HepG2 (cell line): Measurements from ENCODE around the gene OPRL1. TPM values are rescaled to one million over a fixed set of nuclear protein-coding genes. Genes with fewer than 3 reads are reported as not detected.

Experiments
- BCL3 ChIP-seq: sonication (generic); formaldehyde crosslinking; IDR thresholded peaks from 2 replicates; pipeline ENCODE4 v1.5.1; 2020; ENCODE audit warnings: mild to moderate bottlenecking, missing genetic modification reagents, moderate library complexity
- CBFB ChIP-seq: sonication (generic); formaldehyde crosslinking; IDR thresholded peaks from 2 replicates; pipeline ENCODE4 v1.4.0; 2020; ENCODE audit warnings: missing genetic modification reagents
- CBX2 ChIP-seq, 2 experiments: fragments of 200-600 bp in 1 of 2; sonication (generic); formaldehyde crosslinking in 1 of 2; IDR thresholded peaks; 2 replicates each; pipeline versions ENCODE4 v1.7.0 to v1.8.1; 2018 to 2022; ENCODE audit warnings: low read depth in 2 of 2, low read length in 1 of 2, mild to moderate bottlenecking in 1 of 2, missing genetic modification reagents in 1 of 2
- FOXK2 ChIP-seq: fragments of 450-650 bp; IDR thresholded peaks from 2 replicates; pipeline ENCODE4 v1.6.1; 2016
- PRDM4 ChIP-seq: sonication (generic); formaldehyde crosslinking; IDR thresholded peaks from 2 replicates; pipeline ENCODE4 v1.9.0; 2021; ENCODE audit warnings: missing genetic modification reagents, borderline replicate concordance
- SMC3 ChIP-seq: IDR thresholded peaks from 2 replicates; pipeline ENCODE4 v1.6.1; 2011; ENCODE audit warnings: low read length, improper control_type of control experiment
- TBX3 ChIP-seq: fragments of 450-650 bp; IDR thresholded peaks from 2 replicates; pipeline ENCODE4 v1.6.1; 2017; ENCODE audit warnings: antibody characterized with exemption, mild to moderate bottlenecking, inconsistent platforms, borderline replicate concordance
- YY1 ChIP-seq: IDR thresholded peaks from 2 replicates; pipeline ENCODE4 v1.6.1; 2011; ENCODE audit warnings: low read length, low read depth, moderate library complexity, mild to moderate bottlenecking; ENCODE audit not compliant: insufficient read depth, insufficient replicate concordance
- ZNF644 ChIP-seq: IDR thresholded peaks from 2 replicates; pipeline ENCODE4 v1.6.1; 2016; ENCODE audit warnings: low read depth
- ZNF652 ChIP-seq: IDR thresholded peaks from 2 replicates; pipeline ENCODE4 v1.6.1; 2016; ENCODE audit warnings: low read depth, borderline replicate concordance
- ZSCAN30 ChIP-seq: sonication (generic); formaldehyde crosslinking; IDR thresholded peaks from 2 replicates; pipeline ENCODE4 v1.5.0; 2020; ENCODE audit warnings: mild to moderate bottlenecking, missing genetic modification reagents
- polyA plus RNA-seq, 8 experiments: library from polyadenylated mRNA; depleted of rRNA in 3 of 8; stranded (reverse) in 7 of 8; unstranded in 1 of 8; fragments of >200 nt; fragmentation: Illumina TruSeq in 4 of 8; extraction: Trizol in 4 of 8; gene quantifications; 2 replicates each; pipeline versions ENCODE4 v1.2.1 to v1.2.3, GENCODE V29; 2011 to 2016; ENCODE audit warnings: low read depth in 4 of 8, missing spikeins in 1 of 8, mixed read lengths in 1 of 8; ENCODE audit not compliant: insufficient read depth in 1 of 8
- total RNA-seq, 5 experiments: library from RNA; depleted of rRNA; stranded (reverse); fragments of >200 nt; fragmentation: Illumina TruSeq; extraction: Trizol; gene quantifications; 2 replicates each; pipeline ENCODE4 v1.2.3, GENCODE V29; 2016; ENCODE audit warnings: low read depth in 1 of 5
- TF ChIP-seq, protein P1 (sequence below): sonication (generic); formaldehyde crosslinking; IDR thresholded peaks from 2 replicates; pipeline ENCODE4 v1.8.1; 2023; ENCODE audit warnings: mild to moderate bottlenecking, missing genetic modification reagents, borderline replicate concordance
- TF ChIP-seq, protein P2 (sequence below): sonication (generic); formaldehyde crosslinking; IDR thresholded peaks from 2 replicates; pipeline ENCODE4 v1.9.0; 2021; ENCODE audit warnings: missing genetic modification reagents, borderline replicate concordance
- TF ChIP-seq, protein P3 (sequence below), 2 experiments: sonication (generic) in 1 of 2; formaldehyde crosslinking in 1 of 2; IDR thresholded peaks; 2 replicates each; pipeline versions ENCODE4 v1.6.1 to v1.9.0; 2014 to 2022; ENCODE audit warnings: antibody characterized with exemption in 1 of 2, borderline replicate concordance in 1 of 2, inconsistent platforms in 1 of 2, low read depth in 1 of 2, missing genetic modification reagents in 1 of 2

Gene OPRL1
- total and polyA plus RNA-seq, 2 of the 13 experiments (the other 11 are each of a cell fraction or from before 2014, with no cell fraction given), result 0.35 to 0.71 TPM

- no peak for TF ChIP-seq TBX3
- no peak for TF ChIP-seq SMC3
- TF ChIP-seq FOXK2, result no peak
- TF ChIP-seq, protein P1, sequence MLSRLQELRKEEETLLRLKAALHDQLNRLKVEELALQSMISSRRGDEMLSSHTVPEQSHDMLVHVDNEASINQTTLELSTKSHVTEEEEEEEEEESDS (CRISPR knock-in tag), result no peak
- TF ChIP-seq YY1, result peak; percentile 91
- peak; percentile 94; the same call in 1 of the 2 replicates for TF ChIP-seq BCL3 (CRISPR knock-in tag)
- TF ChIP-seq, protein P2, sequence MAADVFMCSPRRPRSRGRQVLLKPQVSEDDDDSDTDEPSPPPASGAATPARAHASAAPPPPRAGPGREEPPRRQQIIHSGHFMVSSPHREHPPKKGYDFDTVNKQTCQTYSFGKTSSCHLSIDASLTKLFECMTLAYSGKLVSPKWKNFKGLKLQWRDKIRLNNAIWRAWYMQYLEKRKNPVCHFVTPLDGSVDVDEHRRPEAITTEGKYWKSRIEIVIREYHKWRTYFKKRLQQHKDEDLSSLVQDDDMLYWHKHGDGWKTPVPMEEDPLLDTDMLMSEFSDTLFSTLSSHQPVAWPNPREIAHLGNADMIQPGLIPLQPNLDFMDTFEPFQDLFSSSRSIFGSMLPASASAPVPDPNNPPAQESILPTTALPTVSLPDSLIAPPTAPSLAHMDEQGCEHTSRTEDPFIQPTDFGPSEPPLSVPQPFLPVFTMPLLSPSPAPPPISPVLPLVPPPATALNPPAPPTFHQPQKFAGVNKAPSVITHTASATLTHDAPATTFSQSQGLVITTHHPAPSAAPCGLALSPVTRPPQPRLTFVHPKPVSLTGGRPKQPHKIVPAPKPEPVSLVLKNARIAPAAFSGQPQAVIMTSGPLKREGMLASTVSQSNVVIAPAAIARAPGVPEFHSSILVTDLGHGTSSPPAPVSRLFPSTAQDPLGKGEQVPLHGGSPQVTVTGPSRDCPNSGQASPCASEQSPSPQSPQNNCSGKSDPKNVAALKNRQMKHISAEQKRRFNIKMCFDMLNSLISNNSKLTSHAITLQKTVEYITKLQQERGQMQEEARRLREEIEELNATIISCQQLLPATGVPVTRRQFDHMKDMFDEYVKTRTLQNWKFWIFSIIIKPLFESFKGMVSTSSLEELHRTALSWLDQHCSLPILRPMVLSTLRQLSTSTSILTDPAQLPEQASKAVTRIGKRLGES (CRISPR knock-in tag), result no peak
- TF ChIP-seq PRDM4 (CRISPR knock-in tag), result no peak
- TF ChIP-seq CBFB (CRISPR knock-in tag), result peak; percentile 91
- no peak for TF ChIP-seq CBX2 (IDR thresholded peaks at IDR 0.05; ENCODE audit: low read depth, low read length)
- TF ChIP-seq CBX2 (CRISPR knock-in tag; IDR thresholded peaks at IDR 0.05; ENCODE audit: low read depth), result 0 out of 2 replicates have a peak, but pooled peaks have one; percentile 67
- peak; percentile 35; the same call in 1 of the 2 replicates for TF ChIP-seq ZNF644
- TF ChIP-seq ZSCAN30, result no peak
- TF ChIP-seq, protein P3, sequence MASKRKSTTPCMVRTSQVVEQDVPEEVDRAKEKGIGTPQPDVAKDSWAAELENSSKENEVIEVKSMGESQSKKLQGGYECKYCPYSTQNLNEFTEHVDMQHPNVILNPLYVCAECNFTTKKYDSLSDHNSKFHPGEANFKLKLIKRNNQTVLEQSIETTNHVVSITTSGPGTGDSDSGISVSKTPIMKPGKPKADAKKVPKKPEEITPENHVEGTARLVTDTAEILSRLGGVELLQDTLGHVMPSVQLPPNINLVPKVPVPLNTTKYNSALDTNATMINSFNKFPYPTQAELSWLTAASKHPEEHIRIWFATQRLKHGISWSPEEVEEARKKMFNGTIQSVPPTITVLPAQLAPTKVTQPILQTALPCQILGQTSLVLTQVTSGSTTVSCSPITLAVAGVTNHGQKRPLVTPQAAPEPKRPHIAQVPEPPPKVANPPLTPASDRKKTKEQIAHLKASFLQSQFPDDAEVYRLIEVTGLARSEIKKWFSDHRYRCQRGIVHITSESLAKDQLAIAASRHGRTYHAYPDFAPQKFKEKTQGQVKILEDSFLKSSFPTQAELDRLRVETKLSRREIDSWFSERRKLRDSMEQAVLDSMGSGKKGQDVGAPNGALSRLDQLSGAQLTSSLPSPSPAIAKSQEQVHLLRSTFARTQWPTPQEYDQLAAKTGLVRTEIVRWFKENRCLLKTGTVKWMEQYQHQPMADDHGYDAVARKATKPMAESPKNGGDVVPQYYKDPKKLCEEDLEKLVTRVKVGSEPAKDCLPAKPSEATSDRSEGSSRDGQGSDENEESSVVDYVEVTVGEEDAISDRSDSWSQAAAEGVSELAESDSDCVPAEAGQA (IDR thresholded peaks at IDR 0.05; ENCODE audit: low read depth), result peak; percentile 84
- TF ChIP-seq, protein P3 (CRISPR knock-in tag; IDR thresholded peaks at IDR 0.05; ENCODE audit: borderline replicate concordance), result no peak; the same call in 1 of the 2 replicates
- 0 out of 2 replicates have a peak, but pooled peaks have one; percentile 26 for TF ChIP-seq ZNF652 (CRISPR knock-in tag)
Observed at GRCh38 chr20:64062596-64063388, 17.1 kb upstream of the OPRL1 start, which contains the start of gene TCEA2 (continued).
